ENCODE results near the gene EREG. TPM values are rescaled to one million over a fixed set of nuclear protein-coding genes. Genes with fewer than 3 reads are reported as not detected.

Gene EREG
- total RNA-seq, 4 donors from 2014 or later = under 0.01 to 0.13 (median under 0.01) TPM; not detected in 1

DNA sequence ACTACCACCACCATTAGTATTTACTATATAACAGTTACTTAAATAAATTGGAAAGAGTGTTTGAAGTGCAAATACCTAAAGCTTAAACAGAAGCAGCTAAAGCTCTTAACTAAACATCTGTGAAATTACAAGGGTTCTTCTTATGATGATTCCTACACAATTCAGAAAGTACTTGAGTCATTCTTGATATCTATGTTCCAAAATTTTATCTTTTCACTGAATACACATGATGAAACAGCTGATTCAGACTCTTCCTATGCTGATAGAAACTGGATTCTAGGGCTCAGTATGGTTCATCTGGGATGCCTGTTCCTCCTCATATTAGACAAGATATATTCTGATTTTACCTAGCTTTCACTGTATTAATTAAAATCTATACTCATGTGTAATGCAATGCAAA is 13.6 kb downstream of the EREG start:
- Histone ChIP-seq H3K27ac (no peak overlapping the region), H3K27me3 (no peaks in the 10 kb centered on the region), H3K9me3 (no peaks in the 10 kb centered on the region), H3K4me1 (no peaks in the 10 kb centered on the region), H3K4me3 (replicated peaks in 1 of 3) (no peak overlapping the region), H3K36me3 (no peaks in the 10 kb centered on the region)
- TF ChIP-seq, protein P1, sequence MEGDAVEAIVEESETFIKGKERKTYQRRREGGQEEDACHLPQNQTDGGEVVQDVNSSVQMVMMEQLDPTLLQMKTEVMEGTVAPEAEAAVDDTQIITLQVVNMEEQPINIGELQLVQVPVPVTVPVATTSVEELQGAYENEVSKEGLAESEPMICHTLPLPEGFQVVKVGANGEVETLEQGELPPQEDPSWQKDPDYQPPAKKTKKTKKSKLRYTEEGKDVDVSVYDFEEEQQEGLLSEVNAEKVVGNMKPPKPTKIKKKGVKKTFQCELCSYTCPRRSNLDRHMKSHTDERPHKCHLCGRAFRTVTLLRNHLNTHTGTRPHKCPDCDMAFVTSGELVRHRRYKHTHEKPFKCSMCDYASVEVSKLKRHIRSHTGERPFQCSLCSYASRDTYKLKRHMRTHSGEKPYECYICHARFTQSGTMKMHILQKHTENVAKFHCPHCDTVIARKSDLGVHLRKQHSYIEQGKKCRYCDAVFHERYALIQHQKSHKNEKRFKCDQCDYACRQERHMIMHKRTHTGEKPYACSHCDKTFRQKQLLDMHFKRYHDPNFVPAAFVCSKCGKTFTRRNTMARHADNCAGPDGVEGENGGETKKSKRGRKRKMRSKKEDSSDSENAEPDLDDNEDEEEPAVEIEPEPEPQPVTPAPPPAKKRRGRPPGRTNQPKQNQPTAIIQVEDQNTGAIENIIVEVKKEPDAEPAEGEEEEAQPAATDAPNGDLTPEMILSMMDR (IDR thresholded peaks at IDR 0.05) = no peak
- no peak for TF ChIP-seq POLR2A (IDR thresholded peaks at IDR 0.05)
- DNase-seq = no peak
- intact Hi-C loops (cut with DNase I) = loop anchor here (5.0 to 10.0 kb wide), 2 partner anchors 154 to 296 kb away; no protein-coding TSS in a partner anchor

DNA sequence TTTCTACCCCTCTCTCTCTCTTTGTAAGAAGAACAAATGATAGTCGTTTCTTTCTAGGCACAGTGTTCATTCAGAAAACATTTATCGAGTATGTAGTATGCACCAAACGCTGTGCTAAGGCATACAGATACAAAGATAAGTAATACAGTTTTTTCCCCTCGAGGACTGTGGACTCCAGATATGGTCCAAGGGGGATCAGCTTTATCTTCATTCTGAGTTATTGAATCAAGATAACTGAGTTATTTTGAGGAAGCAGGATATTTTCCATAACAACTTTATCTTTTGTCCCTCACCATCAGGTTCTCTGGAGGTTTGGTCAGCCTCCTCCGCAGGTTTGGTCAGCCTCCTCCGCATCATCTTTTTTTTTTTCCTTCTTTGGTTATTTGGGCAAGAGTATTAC is 15.0 kb downstream of the EREG start:
- intact Hi-C loops (cut with DNase I) = loop anchor here (5.0 to 10.0 kb wide), 2 partner anchors 152 to 295 kb away; no protein-coding TSS in a partner anchor

DNA sequence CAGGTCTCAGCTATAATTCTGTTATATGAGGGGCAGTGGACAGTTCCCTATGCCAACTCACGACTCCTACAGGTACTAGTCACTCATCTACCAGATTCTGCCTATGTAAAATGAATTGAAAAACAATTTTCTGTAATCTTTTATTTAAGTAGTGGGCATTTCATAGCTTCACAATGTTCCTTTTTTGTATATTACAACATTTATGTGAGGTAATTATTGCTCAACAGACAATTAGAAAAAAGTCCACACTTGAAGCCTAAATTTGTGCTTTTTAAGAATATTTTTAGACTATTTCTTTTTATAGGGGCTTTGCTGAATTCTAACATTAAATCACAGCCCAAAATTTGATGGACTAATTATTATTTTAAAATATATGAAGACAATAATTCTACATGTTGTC is 20.4 kb downstream of the EREG start:
- intact Hi-C loops (cut with DNase I) = no loop called here
- 82 to 84% methylated on average over 1 of the region's 1 CpG for WGBS, 2 donors
- H3K4me1 ChIP-seq = no peaks in the 10 kb centered on the region
- no peaks in the 10 kb centered on the region for H3K27me3 ChIP-seq
- TF ChIP-seq, protein P1 (IDR thresholded peaks at IDR 0.05) = no peak
- TF ChIP-seq POLR2A (IDR thresholded peaks at IDR 0.05) = no peak
- no peaks in the 10 kb centered on the region for H3K9me3 ChIP-seq
- no peak overlapping the region for H3K27ac ChIP-seq
- DNase-seq = no peak
- no peaks in the 10 kb centered on the region for H3K36me3 ChIP-seq
- H3K4me3 ChIP-seq (replicated peaks in 1 of 3) = no peak overlapping the region

More for the DNA sequence above, 15.0 kb downstream of the EREG start:
- Histone ChIP-seq H3K27ac (no peak overlapping the region), H3K4me1 (no peaks in the 10 kb centered on the region), H3K36me3 (no peaks in the 10 kb centered on the region), H3K9me3 (no peaks in the 10 kb centered on the region), H3K27me3 (no peaks in the 10 kb centered on the region), H3K4me3 (replicated peaks in 1 of 3) (no peak overlapping the region)
- no peak for TF ChIP-seq POLR2A (IDR thresholded peaks at IDR 0.05)
- TF ChIP-seq, protein P1 (IDR thresholded peaks at IDR 0.05) = no peak
- WGBS, 2 donors = 79 to 83% methylated on average over 6 of the region's 6 CpGs
- no peak for DNase-seq

DNA sequence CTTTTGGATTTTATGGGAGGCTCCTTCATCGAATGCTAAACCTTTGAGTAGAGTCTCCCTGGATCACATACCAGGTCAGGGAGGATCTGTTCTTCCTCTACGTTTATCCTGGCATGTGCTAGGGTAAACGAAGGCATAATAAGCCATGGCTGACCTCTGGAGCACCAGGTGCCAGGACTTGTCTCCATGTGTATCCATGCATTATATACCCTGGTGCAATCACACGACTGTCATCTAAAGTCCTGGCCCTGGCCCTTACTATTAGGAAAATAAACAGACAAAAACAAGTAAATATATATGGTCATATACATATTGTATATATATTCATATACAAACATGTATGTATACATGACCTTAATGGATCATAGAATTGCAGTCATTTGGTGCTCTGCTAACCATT is 21.2 kb downstream of the EREG start:
- WGBS, 2 donors = 62 to 64% methylated on average over 4 of the region's 4 CpGs
- Histone ChIP-seq H3K27ac (no peak overlapping the region), H3K4me3 (replicated peaks in 1 of 3) (no peak overlapping the region), H3K27me3 (no peaks in the 10 kb centered on the region), H3K36me3 (no peaks in the 10 kb centered on the region), H3K4me1 (no peaks in the 10 kb centered on the region), H3K9me3 (no peaks in the 10 kb centered on the region)
- intact Hi-C loops (cut with DNase I) = no loop called here
- TF ChIP-seq, protein P1 (IDR thresholded peaks at IDR 0.05) = no peak
- TF ChIP-seq POLR2A (IDR thresholded peaks at IDR 0.05) = no peak
- DNase-seq = no peak

DNA sequence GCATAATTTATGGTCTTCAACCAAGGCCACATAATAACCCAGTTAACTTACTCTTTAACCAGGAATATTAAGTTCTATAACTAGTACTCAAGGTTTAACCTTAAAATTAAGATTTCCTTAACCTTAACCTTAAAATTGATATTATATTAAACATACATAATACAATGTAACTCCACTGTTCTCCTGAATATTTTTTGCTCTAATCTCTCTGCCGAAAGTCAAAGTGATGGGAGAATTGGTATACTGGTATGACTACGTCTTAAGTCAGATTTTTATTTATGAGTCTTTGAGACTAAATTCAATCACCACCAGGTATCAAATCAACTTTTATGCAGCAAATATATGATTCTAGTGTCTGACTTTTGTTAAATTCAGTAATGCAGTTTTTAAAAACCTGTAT is 22.8 kb downstream of the EREG start:
- 97 to 100% methylated on average over 2 of the region's 2 CpGs for WGBS, 2 donors
- no peak for TF ChIP-seq POLR2A (IDR thresholded peaks at IDR 0.05)

DNA sequence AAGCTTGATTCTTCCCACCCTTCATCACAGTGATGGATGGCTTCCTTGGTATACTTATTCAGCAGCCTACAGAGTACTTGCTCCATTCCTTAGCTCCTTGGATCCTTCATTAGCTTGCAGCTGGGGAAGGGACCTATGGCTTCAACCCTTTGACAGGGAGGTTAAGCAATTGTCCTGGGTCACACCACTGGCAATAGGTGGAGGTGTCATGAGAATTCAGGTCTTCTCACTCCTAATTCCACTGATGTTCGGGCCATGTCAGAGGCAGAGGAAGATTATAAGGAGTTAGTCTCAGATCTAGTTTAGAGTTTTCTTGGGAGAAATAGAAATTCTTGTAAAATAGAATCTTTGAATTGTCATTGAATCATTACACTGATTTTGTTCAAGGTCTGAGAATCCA is 24.5 kb downstream of the EREG start:
- Histone ChIP-seq H3K27me3 (no peaks in the 10 kb centered on the region), H3K4me3 (replicated peaks in 1 of 3) (no peak overlapping the region), H3K36me3 (no peaks in the 10 kb centered on the region), H3K9me3 (no peaks in the 10 kb centered on the region), H3K27ac (no peak overlapping the region), H3K4me1 (no peaks in the 10 kb centered on the region)
- DNase-seq = no peak
- intact Hi-C loops (cut with DNase I) = no loop called here
- TF ChIP-seq POLR2A (IDR thresholded peaks at IDR 0.05) = no peak
- TF ChIP-seq, protein P1 (IDR thresholded peaks at IDR 0.05) = no peak
- WGBS, 2 donors = 92 to 97% methylated on average over 1 of the region's 1 CpG

More for the DNA sequence above, 22.8 kb downstream of the EREG start:
- no peaks in the 10 kb centered on the region for H3K4me1 ChIP-seq
- no peaks in the 10 kb centered on the region for H3K9me3 ChIP-seq
- no peak overlapping the region for H3K27ac ChIP-seq
- intact Hi-C loops (cut with DNase I) = no loop called here
- DNase-seq = no peak
- H3K36me3 ChIP-seq = no peaks in the 10 kb centered on the region
- no peaks in the 10 kb centered on the region for H3K27me3 ChIP-seq
- no peak overlapping the region for H3K4me3 ChIP-seq (replicated peaks in 1 of 3)

Data from thyroid gland (tissue), 4 donors.